ENCODE measurements around the gene LMLN.

- TF ChIP-seq TEAD4 (IDR thresholded peaks at IDR 0.05; ENCODE audit: borderline replicate concordance, insufficient read depth) = no peak
- TF ChIP-seq RCOR1 (IDR thresholded peaks at IDR 0.05; ENCODE audit: low read length) = no peak
- TF ChIP-seq, protein P1, sequence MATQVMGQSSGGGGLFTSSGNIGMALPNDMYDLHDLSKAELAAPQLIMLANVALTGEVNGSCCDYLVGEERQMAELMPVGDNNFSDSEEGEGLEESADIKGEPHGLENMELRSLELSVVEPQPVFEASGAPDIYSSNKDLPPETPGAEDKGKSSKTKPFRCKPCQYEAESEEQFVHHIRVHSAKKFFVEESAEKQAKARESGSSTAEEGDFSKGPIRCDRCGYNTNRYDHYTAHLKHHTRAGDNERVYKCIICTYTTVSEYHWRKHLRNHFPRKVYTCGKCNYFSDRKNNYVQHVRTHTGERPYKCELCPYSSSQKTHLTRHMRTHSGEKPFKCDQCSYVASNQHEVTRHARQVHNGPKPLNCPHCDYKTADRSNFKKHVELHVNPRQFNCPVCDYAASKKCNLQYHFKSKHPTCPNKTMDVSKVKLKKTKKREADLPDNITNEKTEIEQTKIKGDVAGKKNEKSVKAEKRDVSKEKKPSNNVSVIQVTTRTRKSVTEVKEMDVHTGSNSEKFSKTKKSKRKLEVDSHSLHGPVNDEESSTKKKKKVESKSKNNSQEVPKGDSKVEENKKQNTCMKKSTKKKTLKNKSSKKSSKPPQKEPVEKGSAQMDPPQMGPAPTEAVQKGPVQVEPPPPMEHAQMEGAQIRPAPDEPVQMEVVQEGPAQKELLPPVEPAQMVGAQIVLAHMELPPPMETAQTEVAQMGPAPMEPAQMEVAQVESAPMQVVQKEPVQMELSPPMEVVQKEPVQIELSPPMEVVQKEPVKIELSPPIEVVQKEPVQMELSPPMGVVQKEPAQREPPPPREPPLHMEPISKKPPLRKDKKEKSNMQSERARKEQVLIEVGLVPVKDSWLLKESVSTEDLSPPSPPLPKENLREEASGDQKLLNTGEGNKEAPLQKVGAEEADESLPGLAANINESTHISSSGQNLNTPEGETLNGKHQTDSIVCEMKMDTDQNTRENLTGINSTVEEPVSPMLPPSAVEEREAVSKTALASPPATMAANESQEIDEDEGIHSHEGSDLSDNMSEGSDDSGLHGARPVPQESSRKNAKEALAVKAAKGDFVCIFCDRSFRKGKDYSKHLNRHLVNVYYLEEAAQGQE (IDR thresholded peaks at IDR 0.05; ENCODE audit: low read depth, low read length) = no peak
- TF ChIP-seq, protein P2, sequence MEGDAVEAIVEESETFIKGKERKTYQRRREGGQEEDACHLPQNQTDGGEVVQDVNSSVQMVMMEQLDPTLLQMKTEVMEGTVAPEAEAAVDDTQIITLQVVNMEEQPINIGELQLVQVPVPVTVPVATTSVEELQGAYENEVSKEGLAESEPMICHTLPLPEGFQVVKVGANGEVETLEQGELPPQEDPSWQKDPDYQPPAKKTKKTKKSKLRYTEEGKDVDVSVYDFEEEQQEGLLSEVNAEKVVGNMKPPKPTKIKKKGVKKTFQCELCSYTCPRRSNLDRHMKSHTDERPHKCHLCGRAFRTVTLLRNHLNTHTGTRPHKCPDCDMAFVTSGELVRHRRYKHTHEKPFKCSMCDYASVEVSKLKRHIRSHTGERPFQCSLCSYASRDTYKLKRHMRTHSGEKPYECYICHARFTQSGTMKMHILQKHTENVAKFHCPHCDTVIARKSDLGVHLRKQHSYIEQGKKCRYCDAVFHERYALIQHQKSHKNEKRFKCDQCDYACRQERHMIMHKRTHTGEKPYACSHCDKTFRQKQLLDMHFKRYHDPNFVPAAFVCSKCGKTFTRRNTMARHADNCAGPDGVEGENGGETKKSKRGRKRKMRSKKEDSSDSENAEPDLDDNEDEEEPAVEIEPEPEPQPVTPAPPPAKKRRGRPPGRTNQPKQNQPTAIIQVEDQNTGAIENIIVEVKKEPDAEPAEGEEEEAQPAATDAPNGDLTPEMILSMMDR (IDR thresholded peaks at IDR 0.05) = peak; percentile 85
- TF ChIP-seq POLR2AphosphoS5 (IDR thresholded peaks at IDR 0.05; ENCODE audit: low read depth, low read length) = no peak
- no peak for TF ChIP-seq MEF2A (IDR thresholded peaks at IDR 0.05; ENCODE audit: borderline replicate concordance, low read depth)
- no peak for TF ChIP-seq EZH2phosphoT487 (IDR thresholded peaks at IDR 0.05; ENCODE audit: borderline replicate concordance, low read depth)
Measured at GRCh38 chr3:197942956-197943556, 17.0 kb upstream of the LMLN start.

Data from SK-N-SH (cell line).